PFSK-1 (cell line): Measurements from ENCODE around the gene CHD6.

ENCODE experiments used
- FOXP2 ChIP-seq: optimal IDR thresholded peaks from 2 replicates; pipeline ENCODE3; 2011; ENCODE audit warnings: borderline replicate concordance, control low read depth, inconsistent platforms; ENCODE audit not compliant: insufficient read depth; ENCODE audit errors: extremely low read length, extremely low read depth
- POLR2AphosphoS5 ChIP-seq: IDR thresholded peaks from 2 replicates; pipeline ENCODE4 v1.6.1; 2012; ENCODE audit warnings: low read depth, mild to moderate bottlenecking, control low read depth, low read length, moderate library complexity
- SIN3A ChIP-seq: IDR thresholded peaks from 2 replicates; pipeline ENCODE4 v1.6.1; 2012; ENCODE audit warnings: mild to moderate bottlenecking, low read length, moderate library complexity, borderline replicate concordance; ENCODE audit not compliant: insufficient read depth
- TAF1 ChIP-seq: IDR thresholded peaks from 2 replicates; pipeline ENCODE4 v1.6.1; 2012; ENCODE audit warnings: low read length, control low read depth, borderline replicate concordance; ENCODE audit not compliant: insufficient read depth
- TF ChIP-seq, protein P1 (sequence below), 2 experiments: IDR thresholded peaks; 2 replicates each; pipeline versions ENCODE4 v1.6.1 to v1.8.0; 2011 to 2012; ENCODE audit warnings: low read depth in 2 of 2, low read length in 2 of 2, control low read depth in 1 of 2, inconsistent platforms in 1 of 2, mild to moderate bottlenecking in 1 of 2, moderate library complexity in 1 of 2; ENCODE audit not compliant: insufficient read depth in 1 of 2

Gene CHD6

DNA sequence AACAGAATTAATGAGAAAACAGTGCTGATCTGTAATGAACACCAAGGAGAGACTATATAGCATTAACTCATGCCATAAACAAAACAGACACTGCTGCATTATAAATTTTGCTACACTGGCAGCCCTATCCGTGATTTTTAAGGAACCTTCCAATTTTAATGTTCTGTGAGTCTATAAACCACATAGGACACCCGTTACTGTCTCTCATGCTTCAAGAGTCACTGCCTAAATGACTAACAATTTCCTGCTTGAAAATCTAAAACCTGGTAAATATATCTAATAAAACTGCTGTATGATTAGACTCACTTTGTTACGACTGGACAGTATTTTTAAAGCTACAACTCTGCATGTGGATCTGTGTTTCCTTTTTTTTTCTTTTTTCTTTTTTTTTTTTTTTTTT, 8.7 kb downstream of the CHD6 start:
- TF ChIP-seq POLR2AphosphoS5 = no peak
- no peak for TF ChIP-seq FOXP2
- no peak for TF ChIP-seq SIN3A
- no peak for TF ChIP-seq TAF1
- TF ChIP-seq, protein P1, sequence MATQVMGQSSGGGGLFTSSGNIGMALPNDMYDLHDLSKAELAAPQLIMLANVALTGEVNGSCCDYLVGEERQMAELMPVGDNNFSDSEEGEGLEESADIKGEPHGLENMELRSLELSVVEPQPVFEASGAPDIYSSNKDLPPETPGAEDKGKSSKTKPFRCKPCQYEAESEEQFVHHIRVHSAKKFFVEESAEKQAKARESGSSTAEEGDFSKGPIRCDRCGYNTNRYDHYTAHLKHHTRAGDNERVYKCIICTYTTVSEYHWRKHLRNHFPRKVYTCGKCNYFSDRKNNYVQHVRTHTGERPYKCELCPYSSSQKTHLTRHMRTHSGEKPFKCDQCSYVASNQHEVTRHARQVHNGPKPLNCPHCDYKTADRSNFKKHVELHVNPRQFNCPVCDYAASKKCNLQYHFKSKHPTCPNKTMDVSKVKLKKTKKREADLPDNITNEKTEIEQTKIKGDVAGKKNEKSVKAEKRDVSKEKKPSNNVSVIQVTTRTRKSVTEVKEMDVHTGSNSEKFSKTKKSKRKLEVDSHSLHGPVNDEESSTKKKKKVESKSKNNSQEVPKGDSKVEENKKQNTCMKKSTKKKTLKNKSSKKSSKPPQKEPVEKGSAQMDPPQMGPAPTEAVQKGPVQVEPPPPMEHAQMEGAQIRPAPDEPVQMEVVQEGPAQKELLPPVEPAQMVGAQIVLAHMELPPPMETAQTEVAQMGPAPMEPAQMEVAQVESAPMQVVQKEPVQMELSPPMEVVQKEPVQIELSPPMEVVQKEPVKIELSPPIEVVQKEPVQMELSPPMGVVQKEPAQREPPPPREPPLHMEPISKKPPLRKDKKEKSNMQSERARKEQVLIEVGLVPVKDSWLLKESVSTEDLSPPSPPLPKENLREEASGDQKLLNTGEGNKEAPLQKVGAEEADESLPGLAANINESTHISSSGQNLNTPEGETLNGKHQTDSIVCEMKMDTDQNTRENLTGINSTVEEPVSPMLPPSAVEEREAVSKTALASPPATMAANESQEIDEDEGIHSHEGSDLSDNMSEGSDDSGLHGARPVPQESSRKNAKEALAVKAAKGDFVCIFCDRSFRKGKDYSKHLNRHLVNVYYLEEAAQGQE (IDR thresholded peaks at IDR 0.05; ENCODE audit: insufficient read depth in 1 of 2, low read depth in 2 of 2, low read length in 2 of 2) = no peak

DNA sequence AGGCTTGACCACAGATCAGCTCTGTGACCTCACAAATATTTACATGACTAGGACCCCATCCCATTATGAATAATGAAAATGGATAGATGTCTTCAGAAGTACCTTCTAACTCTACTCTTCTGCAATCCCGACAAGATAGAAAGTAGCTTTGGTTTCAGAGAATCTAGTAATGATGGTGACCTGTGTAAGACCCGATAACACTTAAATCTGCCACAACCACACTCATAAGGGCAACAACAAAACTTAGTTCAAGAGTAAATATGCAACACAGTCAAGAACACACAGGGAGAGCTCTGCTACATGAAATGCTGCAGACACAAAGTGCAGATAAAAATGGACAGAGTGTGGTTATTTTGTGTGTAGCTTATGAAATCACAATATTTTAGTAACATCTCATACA, 9.6 kb downstream of the CHD6 start:
- TF ChIP-seq, protein P1 (IDR thresholded peaks at IDR 0.05; ENCODE audit: insufficient read depth in 1 of 2, low read depth in 2 of 2, low read length in 2 of 2) = no peak
- TF ChIP-seq SIN3A (no peak), TAF1 (no peak), FOXP2 (no peak), POLR2AphosphoS5 (no peak)

DNA sequence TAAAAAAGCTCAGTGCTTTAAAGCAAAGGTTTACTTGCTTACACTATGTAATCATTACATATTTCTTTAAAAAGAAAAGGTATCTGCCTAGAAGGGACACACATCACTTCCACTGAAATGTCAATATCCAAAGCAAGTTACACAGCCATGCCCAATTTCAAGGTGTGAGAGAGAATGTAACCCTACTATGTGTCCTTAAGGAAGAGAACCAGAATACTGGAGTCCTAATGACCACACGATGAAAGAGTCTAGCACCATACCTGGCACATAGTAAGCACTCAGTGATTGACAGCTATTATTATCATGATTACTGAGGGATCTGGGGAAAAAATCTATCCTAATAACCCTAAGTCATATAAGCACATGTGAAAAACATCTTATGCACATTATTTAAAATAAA, 10.4 kb downstream of the CHD6 start:
- TF ChIP-seq FOXP2 = no peak
- TF ChIP-seq TAF1 = no peak
- no peak for TF ChIP-seq POLR2AphosphoS5
- TF ChIP-seq, protein P1 (IDR thresholded peaks at IDR 0.05; ENCODE audit: insufficient read depth in 1 of 2, low read depth in 2 of 2, low read length in 2 of 2) = no peak

DNA sequence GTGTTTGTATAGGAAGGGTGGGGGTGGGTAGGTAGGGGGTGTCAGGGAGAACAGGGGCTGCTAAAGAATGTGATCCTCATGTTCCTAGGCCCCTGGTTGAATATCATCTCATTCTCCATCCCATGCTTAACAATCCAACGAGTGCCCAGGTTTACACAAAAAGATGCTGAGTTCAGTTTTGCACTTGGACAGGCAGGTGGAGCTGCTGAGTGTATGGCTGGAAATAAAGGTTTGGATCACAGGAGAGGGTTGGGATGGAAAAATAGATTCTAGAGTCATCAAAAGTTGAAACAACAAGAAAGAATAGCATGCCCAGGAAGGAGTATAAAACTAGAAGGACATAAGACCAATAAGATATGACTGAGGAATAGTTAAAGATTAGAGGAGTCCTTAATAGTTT, 14.2 kb downstream of the CHD6 start:
- no peak for TF ChIP-seq TAF1

DNA sequence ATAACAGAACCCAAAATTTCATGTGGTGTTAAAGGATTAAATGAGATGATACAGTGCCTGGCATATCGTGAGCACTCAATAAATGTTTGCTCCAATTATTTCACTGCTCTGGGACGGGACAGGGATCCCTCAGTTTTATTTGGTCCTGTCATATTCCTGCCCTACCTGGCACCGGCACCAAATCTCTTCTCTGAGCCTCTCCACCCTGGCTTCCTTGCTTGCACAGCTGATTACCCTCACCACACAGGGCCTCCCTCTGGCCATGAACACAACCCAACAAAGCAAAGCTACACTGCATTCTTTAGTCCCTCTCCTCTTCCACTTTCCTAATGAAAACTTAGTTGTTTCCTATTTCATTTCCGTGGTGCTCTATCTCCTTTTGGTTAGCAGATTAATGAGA, 16.4 kb downstream of the CHD6 start:
- no peak for TF ChIP-seq POLR2AphosphoS5
- no peak for TF ChIP-seq SIN3A

DNA sequence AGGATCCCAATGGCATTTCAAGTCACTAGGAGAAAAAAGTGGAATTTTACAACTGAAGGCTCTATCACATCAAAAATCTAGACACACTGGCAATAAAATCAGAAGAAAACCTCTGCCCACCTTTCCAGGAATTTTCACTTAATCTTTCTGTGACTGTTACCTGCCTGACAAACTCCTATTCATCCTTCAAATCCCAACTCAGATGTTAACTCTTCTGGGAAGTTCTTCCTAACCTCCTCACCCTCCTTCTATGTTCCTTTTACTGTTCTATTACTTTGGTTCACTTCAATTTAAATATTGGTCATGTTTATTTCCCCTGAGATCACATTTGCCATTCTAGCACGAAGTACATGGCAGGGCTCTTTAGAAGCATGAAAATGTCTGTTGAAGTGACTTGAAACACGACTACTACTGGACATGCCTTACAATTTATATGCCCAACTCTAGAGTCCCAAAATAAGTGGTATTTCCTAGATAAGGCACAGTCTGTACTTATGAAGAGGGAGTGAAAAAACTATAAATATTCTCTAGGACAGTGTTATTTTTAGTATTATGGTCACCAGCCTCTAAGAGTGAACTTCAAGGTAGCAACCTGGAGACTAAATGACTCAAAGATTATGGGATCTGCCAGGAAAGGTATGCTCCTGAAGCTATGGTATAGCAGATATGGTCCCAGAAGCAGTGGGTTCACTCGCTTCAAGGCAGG, 17.1 kb downstream of the CHD6 start:
- TF ChIP-seq TAF1 (no peak), POLR2AphosphoS5 (no peak), FOXP2 (no peak)

DNA sequence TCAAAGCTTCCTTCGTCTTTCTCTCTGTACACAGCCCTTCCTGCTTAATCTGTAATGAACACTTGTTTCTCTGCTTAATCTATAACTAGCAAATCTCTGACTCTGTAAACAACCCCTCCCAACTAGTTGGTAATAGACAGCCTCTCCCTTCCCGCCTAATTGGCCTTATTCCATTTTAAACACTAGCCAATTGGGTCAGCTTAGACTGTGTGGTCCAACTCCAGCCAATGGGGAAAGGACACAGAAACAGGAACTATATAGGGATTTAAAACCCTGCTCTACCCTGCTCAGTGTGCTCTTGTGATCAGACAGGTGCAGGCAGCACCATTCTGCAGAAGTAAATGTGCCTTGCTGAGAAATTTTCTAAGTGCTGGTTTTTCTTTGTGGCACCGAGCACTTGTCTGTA, 18.5 kb downstream of the CHD6 start:
- TF ChIP-seq FOXP2 (no peak), SIN3A (no peak)
